ENCODE measurements around the gene SUPT4H1.

The SUPT4H1 gene

GRCh38 chr17:58338841-58339754 lies 12.9 kb downstream of the SUPT4H1 start:
- DNase-seq: no peak

- DNase-seq: no peak
Measured at GRCh38 chr17:58338454-58338840, 13.6 kb downstream of the SUPT4H1 start.

- DNase-seq: no peak
Measured at GRCh38 chr17:58337600-58338453, 14.2 kb downstream of the SUPT4H1 start.

- DNase-seq: no peak
Measured at GRCh38 chr17:58337210-58337599, 14.8 kb downstream of the SUPT4H1 start.

GRCh38 chr17:58336456-58337209 lies 15.4 kb downstream of the SUPT4H1 start:
- DNase-seq: no peak

- DNase-seq: no peak
Measured at GRCh38 chr17:58335779-58336455, 16.1 kb downstream of the SUPT4H1 start.

GRCh38 chr17:58335061-58335731 lies 16.8 kb downstream of the SUPT4H1 start:
- no peak for DNase-seq

GRCh38 chr17:58334661-58335060 lies 17.3 kb downstream of the SUPT4H1 start:
- DNase-seq: no peak

GRCh38 chr17:58334256-58334655 lies 17.7 kb downstream of the SUPT4H1 start:
- no peak for DNase-seq

GRCh38 chr17:58333736-58334207 lies 18.2 kb downstream of the SUPT4H1 start:
- DNase-seq: no peak

- DNase-seq: no peak
Measured at GRCh38 chr17:58332778-58333735, 18.9 kb downstream of the SUPT4H1 start.

GRCh38 chr17:58331815-58332777 lies 19.9 kb downstream of the SUPT4H1 start:
- DNase-seq: no peak

- no peak for DNase-seq
Measured at GRCh38 chr17:58330997-58331814, 20.8 kb downstream of the SUPT4H1 start.

- no peak for DNase-seq
Measured at GRCh38 chr17:58330538-58330996, 21.4 kb downstream of the SUPT4H1 start.

GRCh38 chr17:58329810-58330537 lies 22.0 kb downstream of the SUPT4H1 start:
- no peak for DNase-seq

- no peak for DNase-seq
Measured at GRCh38 chr17:58329035-58329809, 22.8 kb downstream of the SUPT4H1 start.
